GM19023 (cell line): Measurements from ENCODE around the gene ARSG.

Experiments used
- ATAC-seq: cut with Tn5 transposase; IDR thresholded peaks from one replicate; pipeline ENCODE4 v1.9.1; 2021; ENCODE audit warnings: mild to moderate bottlenecking, moderate library complexity; ENCODE audit not compliant: unreplicated experiment

ARSG gene

GRCh38 chr17:68424203-68424602 is 132.9 kb downstream of the ARSG start:
- no peak for ATAC-seq

- ATAC-seq, result no peak
Measured at GRCh38 chr17:68424861-68425260, 133.6 kb downstream of the ARSG start.

GRCh38 chr17:68425979-68426378 is 134.7 kb downstream of the ARSG start:
- no peak for ATAC-seq

GRCh38 chr17:68427575-68427974 is 136.3 kb downstream of the ARSG start:
- no peak for ATAC-seq

- no peak for ATAC-seq
Measured at GRCh38 chr17:68428498-68429172, 137.3 kb downstream of the ARSG start.

GRCh38 chr17:68429881-68430280 is 138.6 kb downstream of the ARSG start:
- ATAC-seq, result no peak

GRCh38 chr17:68431045-68431608 is 139.8 kb downstream of the ARSG start:
- ATAC-seq, result no peak

GRCh38 chr17:68431661-68432071 is 140.4 kb downstream of the ARSG start:
- no peak for ATAC-seq

- ATAC-seq, result no peak
Measured at GRCh38 chr17:68432086-68432864, 141.0 kb downstream of the ARSG start.

- no peak for ATAC-seq
Measured at GRCh38 chr17:68433211-68433610, 141.9 kb downstream of the ARSG start.

GRCh38 chr17:68433911-68434508 is 142.7 kb downstream of the ARSG start:
- ATAC-seq, result no peak

GRCh38 chr17:68435361-68435760 is 144.1 kb downstream of the ARSG start:
- no peak for ATAC-seq

GRCh38 chr17:68435876-68436842 is 144.9 kb downstream of the ARSG start:
- ATAC-seq, result peak; percentile 71

- no peak for ATAC-seq
Measured at GRCh38 chr17:68437979-68438822, 146.9 kb downstream of the ARSG start.

GRCh38 chr17:68439656-68440290 is 148.5 kb downstream of the ARSG start:
- ATAC-seq, result no peak

- no peak for ATAC-seq
Measured at GRCh38 chr17:68440526-68440925, 149.2 kb downstream of the ARSG start.

- ATAC-seq, result no peak
Measured at GRCh38 chr17:68441070-68441770, 149.9 kb downstream of the ARSG start.

GRCh38 chr17:68443972-68444464 is 152.7 kb downstream of the ARSG start:
- ATAC-seq, result no peak
